GM08714 (cell line): ENCODE data around the gene CHRM2.

Source experiments
- H3K4me3 ChIP-seq: fragments of 200-500 bp; sonication (Bioruptor generic); 2 replicates; pipeline ENCODE4 v1.5.1; 2014; ENCODE audit warnings: mild to moderate bottlenecking, low read length, inconsistent platforms
- ZNF274 ChIP-seq: IDR thresholded peaks from 2 replicates; pipeline ENCODE4 v1.6.1; 2012; ENCODE audit warnings: mild to moderate bottlenecking, low read depth, low read length

The CHRM2 gene

DNA sequence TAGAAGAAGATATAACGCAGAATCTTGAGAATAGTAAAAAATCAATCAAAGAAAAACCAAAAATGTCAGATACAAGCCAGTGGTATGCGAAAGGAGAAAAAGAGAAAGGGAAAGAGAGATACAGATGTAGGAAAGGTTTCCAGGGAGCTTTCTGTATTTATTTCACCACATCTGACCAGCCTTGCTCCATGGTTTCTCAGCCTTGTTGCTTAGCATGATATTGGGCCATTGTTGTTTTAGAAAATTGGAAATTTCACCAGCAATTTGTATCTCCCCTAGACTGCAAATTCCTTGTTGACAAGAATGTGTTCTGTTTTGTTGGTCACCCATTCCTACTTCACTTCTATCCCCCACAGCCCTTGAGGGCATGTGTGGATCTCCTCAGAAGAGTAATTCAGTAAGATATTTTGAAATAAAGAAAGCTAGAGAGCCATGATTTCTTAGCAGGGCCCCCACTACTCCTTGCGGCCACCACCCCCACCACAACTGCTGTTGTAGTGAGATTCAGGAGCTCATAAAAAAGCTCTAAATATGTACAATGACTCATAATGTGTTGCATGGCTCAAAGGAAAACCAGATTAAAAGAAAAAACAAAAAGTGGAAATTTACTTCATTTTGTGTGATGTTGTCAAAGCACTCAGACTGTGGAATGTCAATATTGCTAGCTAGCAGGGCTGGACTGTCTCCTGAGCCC is 138.7 kb downstream of the CHRM2 start:
- no peak for TF ChIP-seq ZNF274
- H3K4me3 ChIP-seq, result no peak overlapping the region

DNA sequence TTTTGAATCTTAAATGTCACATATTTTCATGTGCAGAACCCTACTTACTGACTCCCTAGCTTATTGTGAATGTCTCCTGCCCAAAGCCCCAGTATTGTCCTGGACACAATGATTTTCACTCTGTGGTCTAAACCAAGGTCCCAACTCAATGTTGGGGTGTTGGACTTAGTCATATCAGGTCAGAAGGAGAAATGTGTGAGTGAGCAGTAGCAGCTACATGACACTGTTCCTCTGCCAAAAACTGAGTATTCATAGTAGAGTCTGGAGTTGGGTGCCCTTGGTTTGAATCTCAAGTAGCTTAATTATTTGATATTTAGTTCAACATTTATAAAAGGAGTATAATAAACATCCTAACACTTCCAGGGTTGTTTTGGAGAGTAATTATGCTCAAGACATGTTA is 141.0 kb downstream of the CHRM2 start:
- no peak overlapping the region for H3K4me3 ChIP-seq
- TF ChIP-seq ZNF274, result no peak

DNA sequence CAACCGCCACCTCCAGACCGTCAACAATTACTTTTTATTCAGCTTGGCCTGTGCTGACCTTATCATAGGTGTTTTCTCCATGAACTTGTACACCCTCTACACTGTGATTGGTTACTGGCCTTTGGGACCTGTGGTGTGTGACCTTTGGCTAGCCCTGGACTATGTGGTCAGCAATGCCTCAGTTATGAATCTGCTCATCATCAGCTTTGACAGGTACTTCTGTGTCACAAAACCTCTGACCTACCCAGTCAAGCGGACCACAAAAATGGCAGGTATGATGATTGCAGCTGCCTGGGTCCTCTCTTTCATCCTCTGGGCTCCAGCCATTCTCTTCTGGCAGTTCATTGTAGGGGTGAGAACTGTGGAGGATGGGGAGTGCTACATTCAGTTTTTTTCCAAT is 146.6 kb downstream of the CHRM2 start:
- no peak overlapping the region for H3K4me3 ChIP-seq
- no peak for TF ChIP-seq ZNF274

DNA sequence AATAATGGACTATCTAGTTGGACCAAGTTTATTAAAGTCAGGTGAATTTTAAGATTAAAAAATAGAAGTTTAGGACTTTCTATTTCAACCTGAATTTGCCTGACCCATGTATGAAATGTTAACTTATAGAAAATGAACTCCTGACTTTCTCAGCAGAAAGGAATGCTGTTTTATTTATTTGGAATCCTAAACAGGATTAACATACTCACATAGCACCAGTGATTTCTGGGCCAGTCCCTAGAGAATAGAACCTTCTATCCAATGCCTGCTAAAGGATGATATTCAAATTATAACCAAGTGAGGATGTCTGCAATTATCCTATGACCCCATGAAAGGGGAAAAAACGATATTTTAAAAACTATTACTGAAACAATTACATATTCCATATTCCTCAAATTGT is 148.8 kb downstream of the CHRM2 start:
- no peak overlapping the region for H3K4me3 ChIP-seq
- no peak for TF ChIP-seq ZNF274

DNA sequence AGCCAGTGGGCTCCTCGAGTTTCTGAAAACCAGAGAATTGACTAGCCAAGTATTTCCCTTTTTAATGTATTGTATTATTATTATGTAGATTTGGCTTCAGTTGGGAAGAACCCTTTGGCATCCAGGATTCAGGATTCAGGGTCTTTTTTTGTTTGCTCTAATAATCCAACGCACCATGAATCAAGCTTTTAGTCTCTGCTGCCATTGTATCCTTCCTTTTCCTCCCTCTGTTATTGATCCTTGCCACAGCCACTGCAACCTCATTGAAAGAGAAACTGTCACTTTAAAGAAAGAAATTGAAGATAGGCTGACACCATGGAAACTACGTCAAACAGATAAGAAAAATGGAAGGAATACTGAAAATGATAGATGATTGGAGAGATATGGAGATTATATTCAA is 150.0 kb downstream of the CHRM2 start:
- no peak for TF ChIP-seq ZNF274

DNA sequence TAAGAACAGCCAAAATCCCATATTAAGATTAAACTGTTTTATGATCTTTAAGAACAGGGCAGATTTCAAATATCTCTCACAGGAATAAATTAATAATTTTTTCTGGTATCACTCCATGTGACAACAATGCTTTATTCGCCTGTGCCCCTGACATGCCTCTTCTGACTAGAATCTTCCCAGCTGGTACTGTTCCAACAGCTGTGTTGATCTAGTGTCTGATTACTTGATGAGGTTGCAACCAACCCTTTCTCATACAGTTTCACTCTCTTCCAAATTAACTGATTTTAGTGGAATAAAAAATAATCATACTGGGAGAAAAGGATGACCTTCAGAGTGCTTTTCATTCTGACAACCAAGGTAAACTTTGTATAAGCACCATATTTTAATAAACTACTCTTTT is 151.9 kb downstream of the CHRM2 start:
- H3K4me3 ChIP-seq, result no peak overlapping the region
- TF ChIP-seq ZNF274, result no peak

More for the DNA sequence above, 150.0 kb downstream of the CHRM2 start:
- H3K4me3 ChIP-seq, result no peak overlapping the region

DNA sequence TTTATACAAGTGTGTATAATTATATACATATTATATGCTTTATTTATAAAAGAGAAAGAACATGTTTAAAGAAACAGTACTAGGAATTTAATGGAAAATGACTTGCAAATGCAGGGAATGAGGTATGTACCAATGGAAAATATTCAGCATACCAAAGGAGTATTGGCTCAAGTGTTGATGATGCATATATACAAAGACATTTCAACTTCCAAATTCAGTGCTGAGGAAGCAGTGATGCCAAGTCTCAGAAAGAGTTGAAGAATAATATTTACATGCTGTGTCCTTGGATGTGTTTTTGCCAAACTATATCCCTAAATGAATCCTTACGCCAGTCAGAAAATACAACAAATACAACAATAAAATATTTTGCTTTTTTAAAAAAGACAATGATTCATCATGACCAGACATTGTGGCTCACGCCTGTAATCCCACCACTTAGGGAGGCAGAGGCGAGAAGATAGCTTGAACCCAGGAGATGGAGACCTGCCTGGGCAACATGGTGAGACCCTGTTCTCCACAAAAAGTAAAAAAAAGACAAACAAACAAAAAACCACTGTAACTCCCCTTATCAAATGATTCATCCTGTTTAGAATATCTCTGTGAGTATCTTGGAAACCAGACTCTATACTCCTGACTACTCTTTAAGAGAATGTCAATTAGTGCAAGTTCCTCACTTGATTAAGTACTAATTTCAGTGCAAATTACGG is 157.2 kb downstream of the CHRM2 start:
- H3K4me3 ChIP-seq, result no peak overlapping the region
- no peak for TF ChIP-seq ZNF274

DNA sequence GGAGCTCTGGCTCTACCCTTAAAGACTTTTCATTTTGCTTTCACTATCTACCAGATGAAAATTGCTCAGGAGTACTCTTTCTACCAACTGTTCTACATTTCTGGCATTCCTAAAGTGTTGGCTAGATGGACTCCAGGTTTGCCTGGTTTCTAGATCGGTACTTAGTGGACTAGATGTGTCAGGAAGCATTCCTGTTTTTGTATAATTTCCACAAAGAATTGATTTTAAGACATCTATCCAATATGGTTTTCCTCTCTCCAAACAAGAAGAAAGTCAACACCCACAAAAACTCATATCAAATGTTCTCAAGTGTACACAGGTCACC is 157.7 kb downstream of the CHRM2 start:
- TF ChIP-seq ZNF274, result no peak
- H3K4me3 ChIP-seq, result no peak overlapping the region

DNA sequence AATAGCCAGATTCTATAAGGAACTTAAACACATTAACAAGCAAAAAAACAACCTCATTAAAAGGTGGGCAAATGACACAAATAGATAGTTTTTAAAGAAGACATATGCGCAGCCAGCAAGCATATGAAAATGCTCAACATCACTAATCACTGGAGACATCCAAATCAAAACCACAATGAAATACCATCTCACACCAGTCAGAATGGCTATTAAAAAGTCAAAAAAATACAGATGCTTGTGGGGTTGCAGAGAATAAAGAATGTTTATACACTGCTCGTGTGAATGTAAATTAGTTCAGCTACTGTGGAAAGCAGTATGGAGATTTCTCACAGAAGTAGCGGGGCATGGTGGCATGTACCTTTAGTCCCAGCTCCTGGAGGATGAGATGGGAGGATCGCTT is 164.0 kb downstream of the CHRM2 start:
- TF ChIP-seq ZNF274, result no peak
- no peak overlapping the region for H3K4me3 ChIP-seq

DNA sequence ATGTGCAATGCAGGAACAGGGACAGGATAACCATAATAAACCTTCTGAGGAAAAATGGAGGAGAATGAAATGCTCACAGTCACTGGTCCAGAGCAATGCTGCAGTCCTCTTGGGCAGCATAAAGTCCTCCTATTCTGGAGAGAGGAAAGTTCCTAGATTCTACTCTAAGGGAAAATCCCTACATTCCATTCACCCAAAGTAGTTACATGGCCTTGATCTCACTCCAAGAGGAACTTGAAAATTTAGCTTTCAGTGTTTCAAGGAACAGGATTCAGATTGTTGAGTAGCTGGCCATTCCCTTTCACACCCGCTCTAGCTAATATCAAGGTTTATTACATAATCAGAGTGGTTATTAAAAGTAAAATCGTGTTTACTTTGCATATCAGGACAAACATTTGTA is 168.3 kb downstream of the CHRM2 start:
- no peak overlapping the region for H3K4me3 ChIP-seq
- no peak for TF ChIP-seq ZNF274

DNA sequence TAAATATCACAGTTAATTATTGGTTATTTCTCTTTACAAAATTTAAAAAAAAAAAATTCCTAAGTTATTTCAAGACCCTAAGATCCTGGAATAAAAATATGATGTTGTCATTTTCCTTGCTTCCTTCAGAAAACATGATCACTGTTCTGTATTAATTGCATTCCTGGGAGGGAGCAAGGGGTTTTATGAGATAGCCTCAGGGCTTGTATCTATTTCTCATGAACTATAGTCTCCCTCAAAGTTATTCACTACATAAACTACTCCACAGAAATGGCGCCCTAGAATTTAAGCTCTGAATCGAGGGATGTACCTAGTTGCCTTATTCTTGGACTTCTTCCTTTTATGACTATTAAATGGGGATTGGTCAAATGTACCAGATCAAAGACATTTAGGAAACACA is 170.3 kb downstream of the CHRM2 start:
- TF ChIP-seq ZNF274, result no peak
- H3K4me3 ChIP-seq, result no peak overlapping the region

DNA sequence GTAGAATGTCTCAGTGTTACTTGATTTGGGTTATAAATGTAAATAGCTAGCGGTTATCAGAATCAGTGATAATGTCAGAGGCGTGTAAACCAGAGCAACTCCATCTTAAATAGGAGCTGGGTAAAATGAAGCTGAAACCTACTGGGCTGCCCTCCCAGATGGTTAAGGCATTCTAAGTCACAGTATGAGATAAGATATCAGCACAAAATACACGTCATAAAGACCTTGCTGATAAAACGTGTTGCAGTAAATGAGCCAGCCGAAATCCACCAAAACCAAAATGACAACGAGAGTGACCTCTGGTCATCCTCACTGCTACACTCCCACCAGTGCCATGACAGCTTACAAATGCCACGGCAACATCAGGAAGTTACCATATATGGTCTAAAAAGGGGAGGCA is 172.3 kb downstream of the CHRM2 start:
- TF ChIP-seq ZNF274, result no peak
- H3K4me3 ChIP-seq, result no peak overlapping the region

DNA sequence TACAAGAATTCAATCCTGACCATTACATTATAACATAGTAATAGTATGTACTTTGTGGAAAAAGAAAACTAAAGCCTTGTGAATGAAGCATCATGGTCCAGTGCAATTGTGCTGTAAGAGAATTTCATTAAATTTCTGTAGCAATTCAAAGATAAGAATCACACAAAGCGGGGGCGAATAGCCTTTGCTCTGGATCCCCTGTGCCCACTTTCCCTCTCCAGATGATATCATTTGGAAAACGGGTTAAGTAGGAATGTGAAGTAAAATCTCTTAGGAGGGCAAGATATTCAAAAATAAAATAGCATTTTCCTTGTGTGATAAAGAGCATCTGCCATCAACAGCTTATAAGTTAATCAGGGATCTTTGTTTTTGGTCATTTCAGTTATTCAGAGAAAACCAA is 177.1 kb downstream of the CHRM2 start:
- no peak for TF ChIP-seq ZNF274
- H3K4me3 ChIP-seq, result no peak overlapping the region

DNA sequence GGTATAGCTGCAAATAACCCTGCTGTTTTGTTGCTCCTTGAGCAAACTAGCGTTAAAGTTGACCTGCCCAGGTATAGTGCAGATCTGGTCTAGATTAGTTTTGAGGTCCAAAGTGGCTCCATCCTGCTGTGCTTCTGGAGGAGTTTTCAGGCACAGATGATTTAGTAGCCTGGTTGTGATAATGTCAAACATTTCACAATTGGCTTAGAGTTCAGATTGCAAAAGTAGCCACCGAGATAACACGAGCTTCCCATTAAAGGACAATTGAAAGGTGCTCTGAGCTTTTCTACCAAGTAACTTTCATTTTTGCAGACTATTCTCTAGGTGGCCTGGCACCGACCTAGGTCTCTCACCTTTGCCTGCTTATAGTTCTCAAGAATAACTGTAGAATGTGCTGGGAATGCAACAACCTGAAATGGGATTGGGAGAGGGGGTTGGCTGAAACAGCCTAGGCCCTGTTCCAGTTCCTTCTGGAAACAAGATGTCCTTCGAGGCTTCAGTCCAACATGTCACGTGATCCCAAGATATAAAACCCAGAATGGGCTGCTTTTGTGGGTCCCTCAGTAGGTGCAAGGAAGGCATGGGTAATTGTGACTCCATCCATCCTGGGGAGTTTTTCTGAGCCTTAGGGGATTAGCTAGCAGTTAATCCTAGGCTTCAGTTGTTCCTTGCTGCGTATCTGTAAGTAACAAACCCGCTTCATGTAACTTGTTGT is 201.0 kb downstream of the CHRM2 start:
- TF ChIP-seq ZNF274, result no peak
- H3K4me3 ChIP-seq, result no peak overlapping the region
